ENCODE measurements around the gene TRAPPC2L. TPM values are rescaled to one million over a fixed set of nuclear protein-coding genes. Genes with fewer than 3 reads are reported as not detected.

TRAPPC2L gene
- polyA plus RNA-seq, 2 donors: 42.8 to 44.1 TPM

GRCh38 chr16:88871730-88872416 lies 14.9 kb downstream of the TRAPPC2L start:
- 68 to 73% methylated on average over 18 to 21 of the region's 21 CpGs for WGBS, 2 donors
- no peak overlapping the region for H3K4me3 ChIP-seq (ENCODE audit: low read depth in 1 of 2, low read length in 2 of 2)
- H3K4me1 ChIP-seq (ENCODE audit: control insufficient read depth in 2 of 2, insufficient read depth in 2 of 2, low read length in 1 of 2): no peaks in the 10 kb centered on the region
- no peaks in the 10 kb centered on the region for H3K36me3 ChIP-seq (ENCODE audit: control insufficient read depth in 2 of 2, insufficient read depth in 2 of 2, low read length in 1 of 2)
- no peaks in the 10 kb centered on the region for H3K9me3 ChIP-seq (ENCODE audit: control insufficient read depth in 2 of 2, insufficient read depth in 1 of 2, low read depth in 1 of 2, low read length in 1 of 2)
- no peaks in the 10 kb centered on the region for H3K27me3 ChIP-seq (ENCODE audit: control insufficient read depth in 1 of 2, insufficient read depth in 2 of 2, low read length in 2 of 2)
- H3K27ac ChIP-seq (ENCODE audit: low read depth in 2 of 2, low read length in 1 of 2): no peak overlapping the region

- H3K27ac ChIP-seq (ENCODE audit: low read depth in 2 of 2, low read length in 1 of 2): no peak overlapping the region
- no peak overlapping the region for H3K4me3 ChIP-seq (ENCODE audit: low read depth in 1 of 2, low read length in 2 of 2)
- H3K4me1 ChIP-seq (ENCODE audit: control insufficient read depth in 2 of 2, insufficient read depth in 2 of 2, low read length in 1 of 2): no peaks in the 10 kb centered on the region
- no peaks in the 10 kb centered on the region for H3K9me3 ChIP-seq (ENCODE audit: control insufficient read depth in 2 of 2, insufficient read depth in 1 of 2, low read depth in 1 of 2, low read length in 1 of 2)
- H3K36me3 ChIP-seq (ENCODE audit: control insufficient read depth in 2 of 2, insufficient read depth in 2 of 2, low read length in 1 of 2): no peaks in the 10 kb centered on the region
- no peaks in the 10 kb centered on the region for H3K27me3 ChIP-seq (ENCODE audit: control insufficient read depth in 1 of 2, insufficient read depth in 2 of 2, low read length in 2 of 2)
- 73 to 75% methylated on average over 25 of the region's 25 CpGs for WGBS, 2 donors
These were observed 15.9 kb downstream of the TRAPPC2L start for GRCh38 chr16:88872650-88873331.

- Histone ChIP-seq H3K27me3 (ENCODE audit: control insufficient read depth in 1 of 2, insufficient read depth in 2 of 2, low read length in 2 of 2) (no peaks in the 10 kb centered on the region), H3K4me3 (ENCODE audit: low read depth in 1 of 2, low read length in 2 of 2) (no peak overlapping the region)
- WGBS, 2 donors: 92% methylated on average over 34 of the region's 34 CpGs
These were observed 18.1 kb downstream of the TRAPPC2L start for GRCh38 chr16:88874938-88875599.

GRCh38 chr16:88875703-88876234 lies 18.8 kb downstream of the TRAPPC2L start:
- Histone ChIP-seq H3K9me3 (ENCODE audit: control insufficient read depth in 2 of 2, insufficient read depth in 1 of 2, low read depth in 1 of 2, low read length in 1 of 2) (no peaks in the 10 kb centered on the region), H3K4me3 (ENCODE audit: low read depth in 1 of 2, low read length in 2 of 2) (no peak overlapping the region), H3K4me1 (ENCODE audit: control insufficient read depth in 2 of 2, insufficient read depth in 2 of 2, low read length in 1 of 2) (peaks cover 0 to 14% of the 10 kb centered on the region in 2 donors), H3K27me3 (ENCODE audit: control insufficient read depth in 1 of 2, insufficient read depth in 2 of 2, low read length in 2 of 2) (no peaks in the 10 kb centered on the region), H3K36me3 (ENCODE audit: control insufficient read depth in 2 of 2, insufficient read depth in 2 of 2, low read length in 1 of 2) (peaks cover 0 to 6% of the 10 kb centered on the region in 2 donors), H3K27ac (ENCODE audit: low read depth in 2 of 2, low read length in 1 of 2) (no peak overlapping the region)
- 94% methylated on average over 22 of the region's 22 CpGs for WGBS, 2 donors

More at GRCh38 chr16:88874938-88875599, 18.1 kb downstream of the TRAPPC2L start:
- Histone ChIP-seq H3K9me3 (ENCODE audit: control insufficient read depth in 2 of 2, insufficient read depth in 1 of 2, low read depth in 1 of 2, low read length in 1 of 2) (no peaks in the 10 kb centered on the region), H3K4me1 (ENCODE audit: control insufficient read depth in 2 of 2, insufficient read depth in 2 of 2, low read length in 1 of 2) (peaks cover 0 to 11% of the 10 kb centered on the region in 2 donors), H3K36me3 (ENCODE audit: control insufficient read depth in 2 of 2, insufficient read depth in 2 of 2, low read length in 1 of 2) (peaks cover 0 to 6% of the 10 kb centered on the region in 2 donors), H3K27ac (ENCODE audit: low read depth in 2 of 2, low read length in 1 of 2) (no peak overlapping the region)

- Histone ChIP-seq H3K9me3 (ENCODE audit: control insufficient read depth in 2 of 2, insufficient read depth in 1 of 2, low read depth in 1 of 2, low read length in 1 of 2) (no peaks in the 10 kb centered on the region), H3K27me3 (ENCODE audit: control insufficient read depth in 1 of 2, insufficient read depth in 2 of 2, low read length in 2 of 2) (no peaks in the 10 kb centered on the region), H3K4me1 (ENCODE audit: control insufficient read depth in 2 of 2, insufficient read depth in 2 of 2, low read length in 1 of 2) (peaks cover 0 to 21% of the 10 kb centered on the region in 2 donors), H3K4me3 (ENCODE audit: low read depth in 1 of 2, low read length in 2 of 2) (no peak overlapping the region), H3K27ac (ENCODE audit: low read depth in 2 of 2, low read length in 1 of 2) (no peak overlapping the region), H3K36me3 (ENCODE audit: control insufficient read depth in 2 of 2, insufficient read depth in 2 of 2, low read length in 1 of 2) (peaks cover 0 to 6% of the 10 kb centered on the region in 2 donors)
- 76 to 82% methylated on average over 26 to 33 of the region's 33 CpGs for WGBS, 2 donors
These were observed 20.1 kb downstream of the TRAPPC2L start for GRCh38 chr16:88876942-88877526.

- H3K36me3 ChIP-seq (ENCODE audit: control insufficient read depth in 2 of 2, insufficient read depth in 2 of 2, low read length in 1 of 2): peaks cover 0 to 8% of the 10 kb centered on the region in 2 donors
- no peak overlapping the region for H3K27ac ChIP-seq (ENCODE audit: low read depth in 2 of 2, low read length in 1 of 2)
- peaks cover 0 to 5% of the 10 kb centered on the region in 2 donors for H3K9me3 ChIP-seq (ENCODE audit: control insufficient read depth in 2 of 2, insufficient read depth in 1 of 2, low read depth in 1 of 2, low read length in 1 of 2)
- 81 to 85% methylated on average over 20 of the region's 20 CpGs for WGBS, 2 donors
- peaks cover 0 to 28% of the 10 kb centered on the region in 2 donors for H3K4me1 ChIP-seq (ENCODE audit: control insufficient read depth in 2 of 2, insufficient read depth in 2 of 2, low read length in 1 of 2)
- H3K4me3 ChIP-seq (ENCODE audit: low read depth in 1 of 2, low read length in 2 of 2): no peak overlapping the region
- no peaks in the 10 kb centered on the region for H3K27me3 ChIP-seq (ENCODE audit: control insufficient read depth in 1 of 2, insufficient read depth in 2 of 2, low read length in 2 of 2)
These were observed 20.8 kb downstream of the TRAPPC2L start for GRCh38 chr16:88877564-88878289.

GRCh38 chr16:88878356-88878755 lies 21.4 kb downstream of the TRAPPC2L start:
- peaks cover 0 to 8% of the 10 kb centered on the region in 2 donors for H3K36me3 ChIP-seq (ENCODE audit: control insufficient read depth in 2 of 2, insufficient read depth in 2 of 2, low read length in 1 of 2)
- no peak overlapping the region for H3K4me3 ChIP-seq (ENCODE audit: low read depth in 1 of 2, low read length in 2 of 2)
- no peak overlapping the region for H3K27ac ChIP-seq (ENCODE audit: low read depth in 2 of 2, low read length in 1 of 2)
- 95 to 97% methylated on average over 16 to 20 of the region's 20 CpGs for WGBS, 2 donors
- peaks cover 0 to 32% of the 10 kb centered on the region in 2 donors for H3K4me1 ChIP-seq (ENCODE audit: control insufficient read depth in 2 of 2, insufficient read depth in 2 of 2, low read length in 1 of 2)
- H3K27me3 ChIP-seq (ENCODE audit: control insufficient read depth in 1 of 2, insufficient read depth in 2 of 2, low read length in 2 of 2): no peaks in the 10 kb centered on the region
- peaks cover 0 to 5% of the 10 kb centered on the region in 2 donors for H3K9me3 ChIP-seq (ENCODE audit: control insufficient read depth in 2 of 2, insufficient read depth in 1 of 2, low read depth in 1 of 2, low read length in 1 of 2)

- H3K9me3 ChIP-seq (ENCODE audit: control insufficient read depth in 2 of 2, insufficient read depth in 1 of 2, low read depth in 1 of 2, low read length in 1 of 2): peaks cover 0 to 5% of the 10 kb centered on the region in 2 donors
- no peak overlapping the region for H3K4me3 ChIP-seq (ENCODE audit: low read depth in 1 of 2, low read length in 2 of 2)
- no peaks in the 10 kb centered on the region for H3K27me3 ChIP-seq (ENCODE audit: control insufficient read depth in 1 of 2, insufficient read depth in 2 of 2, low read length in 2 of 2)
- peaks cover 0 to 32% of the 10 kb centered on the region in 2 donors for H3K4me1 ChIP-seq (ENCODE audit: control insufficient read depth in 2 of 2, insufficient read depth in 2 of 2, low read length in 1 of 2)
- WGBS, 2 donors: 77 to 87% methylated on average over 45 of the region's 45 CpGs
- no peak overlapping the region for H3K27ac ChIP-seq (ENCODE audit: low read depth in 2 of 2, low read length in 1 of 2)
- H3K36me3 ChIP-seq (ENCODE audit: control insufficient read depth in 2 of 2, insufficient read depth in 2 of 2, low read length in 1 of 2): peaks cover 0 to 8% of the 10 kb centered on the region in 2 donors
These were observed 22.2 kb downstream of the TRAPPC2L start for GRCh38 chr16:88878967-88879787.

Data from esophagus (tissue), 2 donors.